Endothelial cell of umbilical vein (primary cell): ENCODE results near the gene XPOT. TPM values are rescaled to one million over a fixed set of nuclear protein-coding genes. Genes with fewer than 3 reads are reported as not detected.

ENCODE experiments used
- BruUV-seq: library from RNA; stranded (reverse); fragments of 400-500 nt; replicated peaks from 2 replicates; lab custom pipeline; 2021; lab: Mats Ljungman, UMichigan
- CTCF ChIA-PET: fragments of 300-600, 350-600 bp; sonication (Branson Sonifier 250); formaldehyde crosslinking; loops from one replicate; lab custom pipeline; 2021; ENCODE audit warnings: antibody characterized with exemption, inconsistent platforms; lab: Charles Lee
- POLR2A ChIA-PET: fragments of 300-600, 350-600 bp; sonication (Branson Sonifier 250); formaldehyde crosslinking; loops from one replicate; lab custom pipeline; 2021; ENCODE audit warnings: antibody characterized with exemption, inconsistent platforms; lab: Charles Lee
- DNase-seq: peaks from one replicate; pipeline ENCODE4 v3.0.0-alpha.2; 2011; ENCODE audit warnings: low read depth, low spot score
- FAIRE-seq: peaks from 2 replicates; lab custom pipeline; 2011; peaks lifted over from hg19 to GRCh38; lab: Jason Lieb, UNC
- H2AFZ ChIP-seq: 2 replicates; pipeline ENCODE4 v1.6.0; 2012; ENCODE audit warnings: low read depth, low read length, control low read depth, inconsistent platforms
- H3K27ac ChIP-seq: 2 replicates; pipeline ENCODE4 v1.5.1; 2011; ENCODE audit warnings: low read depth, mild to moderate bottlenecking, control low read depth, low read length, moderate library complexity; ENCODE audit not compliant: insufficient read depth
- H3K27me3 ChIP-seq, 2 experiments: 2 replicates each; pipeline versions ENCODE4 v1.6.0 to v1.6.1; 2011; ENCODE audit warnings: low read length in 2 of 2, mixed read lengths in 1 of 2; ENCODE audit not compliant: control insufficient read depth in 2 of 2, insufficient read depth in 2 of 2
- H3K36me3 ChIP-seq, 2 experiments: 2 replicates in 1 of 2; 3 replicates in 1 of 2; pipeline ENCODE4 v1.5.1; 2011; ENCODE audit warnings: low read length in 2 of 2, mild to moderate bottlenecking in 1 of 2, moderate library complexity in 1 of 2; ENCODE audit not compliant: control insufficient read depth in 2 of 2, insufficient read depth in 2 of 2; ENCODE audit errors: extremely low read depth in 1 of 2
- H3K4me1 ChIP-seq: 3 replicates; pipeline ENCODE4 v1.5.1; 2011; ENCODE audit warnings: mild to moderate bottlenecking, low read length; ENCODE audit not compliant: control insufficient read depth, insufficient read depth; ENCODE audit errors: extremely low read depth
- H3K4me2 ChIP-seq: 2 replicates; pipeline ENCODE4 v1.6.1; 2011; ENCODE audit warnings: low read length, control low read depth, mixed read lengths; ENCODE audit not compliant: insufficient read depth
- H3K4me3 ChIP-seq, 3 experiments: fragments of 200-600 bp in 1 of 3; sonication (generic), shearing (Covaris generic) in 1 of 3; replicated peaks in 1 of 3; 2 replicates each; pipeline ENCODE4 v1.5.1; 2011 to 2016; ENCODE audit warnings: control low read depth in 3 of 3, low read length in 3 of 3, mild to moderate bottlenecking in 2 of 3, inconsistent platforms in 1 of 3, low read depth in 1 of 3, moderate library complexity in 1 of 3; ENCODE audit not compliant: insufficient read depth in 1 of 3
- H3K79me2 ChIP-seq: 2 replicates; pipeline ENCODE4 v1.6.0; 2012; ENCODE audit warnings: low read length, inconsistent platforms; ENCODE audit not compliant: control insufficient read depth, insufficient read depth
- H3K9ac ChIP-seq: replicated peaks from 2 replicates; pipeline ENCODE3; 2011; ENCODE audit warnings: low read length, control low read depth; ENCODE audit not compliant: insufficient read depth; ENCODE audit errors: extremely low read depth
- H3K9me1 ChIP-seq: replicated peaks from 3 replicates; pipeline ENCODE4 v1.6.0; 2011; ENCODE audit warnings: mild to moderate bottlenecking, low read length; ENCODE audit not compliant: control insufficient read depth, insufficient read depth; ENCODE audit errors: extremely low read depth
- H3K9me3 ChIP-seq: replicated peaks from 2 replicates; pipeline ENCODE4 v1.5.1; 2012; ENCODE audit warnings: low read length, inconsistent platforms; ENCODE audit not compliant: control insufficient read depth, insufficient read depth
- H4K20me1 ChIP-seq: replicated peaks from 2 replicates; pipeline ENCODE3; 2011; ENCODE audit warnings: mild to moderate bottlenecking, low read length; ENCODE audit not compliant: control insufficient read depth, insufficient read depth; ENCODE audit errors: extremely low read depth
- CTCF ChIP-seq, 2 donors: IDR thresholded peaks; 1 replicate in 1 of 2; 2 replicates in 1 of 2; pipeline ENCODE4 v1.5.1; 2011; ENCODE audit warnings: low read length in 2 of 2, mild to moderate bottlenecking in 2 of 2, moderate library complexity in 2 of 2, control low read depth in 1 of 2, inconsistent platforms in 1 of 2, low read depth in 1 of 2; ENCODE audit not compliant: insufficient read depth in 1 of 2; ENCODE audit errors: extremely low read depth in 1 of 2
- EZH2 ChIP-seq: IDR thresholded peaks from 2 replicates; pipeline ENCODE4 v1.6.1; 2012; ENCODE audit warnings: borderline replicate concordance, low read depth, mild to moderate bottlenecking, moderate library complexity, low read length, inconsistent platforms; ENCODE audit not compliant: severe bottlenecking
- FOS ChIP-seq: IDR thresholded peaks from 2 replicates; pipeline ENCODE4 v1.6.1; 2011; ENCODE audit warnings: mild to moderate bottlenecking, low read length, moderate library complexity, borderline replicate concordance; ENCODE audit not compliant: insufficient read depth
- GATA2 ChIP-seq: IDR thresholded peaks from 2 replicates; pipeline ENCODE4 v1.7.0; 2011; ENCODE audit warnings: low read depth, mild to moderate bottlenecking, moderate library complexity, mixed read lengths, low read length; ENCODE audit not compliant: insufficient read length, insufficient read depth
- JUN ChIP-seq: IDR thresholded peaks from 2 replicates; pipeline ENCODE4 v1.6.1; 2011; ENCODE audit warnings: borderline replicate concordance, low read depth; ENCODE audit not compliant: insufficient read length, insufficient read depth
- MAX ChIP-seq: IDR thresholded peaks from 2 replicates; pipeline ENCODE4 v1.6.1; 2011; ENCODE audit not compliant: insufficient read depth, insufficient read length
- MYC ChIP-seq: IDR thresholded peaks from one replicate; pipeline ENCODE4 v1.6.1; 2011; ENCODE audit warnings: mild to moderate bottlenecking, low read depth, low read length
- POLR2A ChIP-seq: IDR thresholded peaks from 2 replicates; pipeline ENCODE4 v1.6.1; 2012; ENCODE audit warnings: low read depth, mild to moderate bottlenecking, control low read depth, low read length
- POLR2AphosphoS5 ChIP-seq: IDR thresholded peaks from 2 replicates; pipeline ENCODE4 v1.6.1; 2012; ENCODE audit warnings: low read depth, mild to moderate bottlenecking, control low read depth, low read length, moderate library complexity; ENCODE audit not compliant: insufficient read depth
- dilution Hi-C: fragments of 300-500 bp; cut with MboI; formaldehyde crosslinking; loops from one replicate; pipeline ENCODE4 v1.15.0; 2019; ENCODE audit warnings: low sequenced_read_pairs; ENCODE audit not compliant: extremely low pct_ligation_motif_present
- intact Hi-C: fragments of 100-400 bp; cut with micrococcal nuclease; formaldehyde crosslinking; loops from one replicate; pipeline ENCODE4 v1.10.0; 2022
- polyA plus RNA-seq, 4 experiments: library from polyadenylated mRNA; depleted of rRNA in 3 of 4; stranded (reverse) in 3 of 4; unstranded in 1 of 4; fragments of >200 nt; gene quantifications; 2 replicates each; pipeline versions ENCODE4 v1.2.1 to v1.2.3, GENCODE V29; 2011 to 2012; ENCODE audit warnings: missing spikeins in 1 of 4
- total RNA-seq: library from RNA; stranded (reverse); gene quantifications from 2 replicates; pipeline ENCODE4 v1.2.3, GENCODE V29; 2021

Gene XPOT
- total and polyA plus RNA-seq, 2 donors (not counting 3 experiments of a cell fraction or from before 2014, with no cell fraction given), result 21.9 to 88.9 TPM

GRCh38 chr12:64389154-64389553 lies 15.0 kb upstream of the XPOT start:
- Histone ChIP-seq H3K9me3 (no peaks in the 10 kb centered on the region), H3K9ac (no peak overlapping the region), H3K4me1 (peaks cover 4% of the 10 kb centered on the region), H3K79me2 (no peaks in the 10 kb centered on the region), H2AFZ (no peak overlapping the region), H3K36me3 (no peaks in the 10 kb centered on the region), H3K4me2 (no peak overlapping the region), H4K20me1 (no peaks in the 10 kb centered on the region), H3K27me3 (peaks cover 3 to 5% of the 10 kb centered on the region in 2 experiments), H3K27ac (no peak overlapping the region), H3K9me1 (no peaks in the 10 kb centered on the region), H3K4me3 (no peak overlapping the region)
- no TSS peak for BruUV-seq
- intact Hi-C loops, result no loop called here
- TF ChIP-seq JUN (no peak), FOS (no peak), MAX (no peak), EZH2 (no peak), CTCF (IDR thresholded peaks at IDR 0.05; ENCODE audit: extremely low read depth in 1 of 2, insufficient read depth in 1 of 2, low read depth in 1 of 2, low read length in 2 of 2) (no peak), GATA2 (no peak), POLR2AphosphoS5 (no peak), POLR2A (no peak), MYC (no peak)
- FAIRE-seq (no peak), DNase-seq (no peak)
- ChIA-PET CTCF (interaction anchor here (1.0 to 1.9 kb wide), 2 partner anchors 550 to 563 kb away, joined by 3 to 6 read pairs; no protein-coding TSS in a partner anchor), POLR2A (no interaction called here)
- dilution Hi-C loops, result no loop called here
